SH-SY5Y (cell line): Measurements from ENCODE around the gene MAPK11.

Experiments
- GATA2 ChIP-seq: IDR thresholded peaks from 2 replicates; pipeline ENCODE4 v1.6.1; 2011; ENCODE audit warnings: mild to moderate bottlenecking, low read depth, low read length
- GATA3 ChIP-seq: IDR thresholded peaks from 2 replicates; pipeline ENCODE4 v1.6.1; 2011; ENCODE audit warnings: low read depth, mild to moderate bottlenecking, low read length, moderate library complexity

GRCh38 chr22:50247748-50248147, 22.4 kb downstream of the MAPK11 start:
- TF ChIP-seq GATA3 (no peak), GATA2 (no peak)
